Right atrium auricular region (tissue), 2 donors: Measurements from ENCODE around the gene THRB. TPM values are rescaled to one million over a fixed set of nuclear protein-coding genes. Genes with fewer than 3 reads are reported as not detected.

Experiments used
- DNase-seq: peaks from one replicate; pipeline ENCODE4 v3.0.0-alpha.2; 2019; ENCODE audit warnings: low spot score
- H3K27ac ChIP-seq, 2 donors: fragments of 200-600 bp; sonication (generic); 1 replicate in 1 of 2; 2 replicates in 1 of 2; pipeline ENCODE4 v1.5.1; 2016 to 2019
- H3K27me3 ChIP-seq, 2 donors: fragments of 200-600 bp; sonication (generic); one replicate each; pipeline versions ENCODE4 v1.5.1 to v1.6.0; 2017 to 2019
- H3K36me3 ChIP-seq: fragments of 200-600 bp; sonication (generic); one replicate; pipeline ENCODE4 v1.5.1; 2016
- H3K4me1 ChIP-seq, 2 donors: fragments of 200-600 bp; sonication (generic); one replicate each; pipeline versions ENCODE4 v1.5.1 to v1.6.0; 2017 to 2019
- H3K4me3 ChIP-seq, 2 donors: fragments of 200-600 bp; sonication (generic); 1 replicate in 1 of 2; 2 replicates in 1 of 2; pipeline ENCODE4 v1.5.1; 2017 to 2019; ENCODE audit warnings: mild to moderate bottlenecking in 1 of 2, moderate library complexity in 1 of 2
- H3K9me3 ChIP-seq, 2 donors: fragments of 200-600 bp; sonication (generic); one replicate each; pipeline ENCODE4 v1.5.1; 2019
- total RNA-seq, 2 donors: library from RNA; depleted of rRNA; stranded (reverse); fragments of >200 nt; gene quantifications; one replicate each; pipeline ENCODE4 v1.1.0, GENCODE V29; 2016
- TF ChIP-seq, protein P1 (sequence below), 2 donors: fragments of 200-600 bp; sonication (generic); IDR thresholded peaks; one replicate each; pipeline ENCODE4 v1.5.1; 2019; ENCODE audit warnings: antibody characterized with exemption in 2 of 2

The THRB gene
- total RNA-seq, 2 donors from 2014 or later = 4.2 to 7.0 TPM

DNA sequence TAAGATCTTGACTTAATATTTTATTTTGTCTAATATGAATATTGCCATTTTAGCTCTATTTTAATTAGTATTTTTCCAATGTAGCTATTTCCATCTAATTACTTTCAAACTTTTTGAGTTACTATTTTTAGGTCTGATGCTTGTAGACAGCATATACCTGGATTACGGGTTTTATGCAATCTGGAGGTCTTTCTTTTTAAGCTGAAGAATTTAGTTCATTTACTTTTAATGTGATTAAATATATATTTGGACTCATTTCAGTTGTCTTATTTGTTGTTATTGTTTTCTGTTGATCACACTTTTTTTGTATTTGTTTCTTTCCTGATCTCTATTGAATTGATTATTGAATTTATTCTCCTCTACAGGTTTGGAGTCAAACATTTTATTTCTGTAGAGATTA is 30.3 kb downstream of the THRB start:
- Histone ChIP-seq H3K27me3 (no peaks in the 10 kb centered on the region), H3K4me3 (no peak overlapping the region), H3K4me1 (no peaks in the 10 kb centered on the region), H3K9me3 (peaks cover 0 to 17% of the 10 kb centered on the region in 2 donors), H3K27ac (no peak overlapping the region), H3K36me3 (no peaks in the 10 kb centered on the region)
- no peak for DNase-seq
- TF ChIP-seq, protein P1, sequence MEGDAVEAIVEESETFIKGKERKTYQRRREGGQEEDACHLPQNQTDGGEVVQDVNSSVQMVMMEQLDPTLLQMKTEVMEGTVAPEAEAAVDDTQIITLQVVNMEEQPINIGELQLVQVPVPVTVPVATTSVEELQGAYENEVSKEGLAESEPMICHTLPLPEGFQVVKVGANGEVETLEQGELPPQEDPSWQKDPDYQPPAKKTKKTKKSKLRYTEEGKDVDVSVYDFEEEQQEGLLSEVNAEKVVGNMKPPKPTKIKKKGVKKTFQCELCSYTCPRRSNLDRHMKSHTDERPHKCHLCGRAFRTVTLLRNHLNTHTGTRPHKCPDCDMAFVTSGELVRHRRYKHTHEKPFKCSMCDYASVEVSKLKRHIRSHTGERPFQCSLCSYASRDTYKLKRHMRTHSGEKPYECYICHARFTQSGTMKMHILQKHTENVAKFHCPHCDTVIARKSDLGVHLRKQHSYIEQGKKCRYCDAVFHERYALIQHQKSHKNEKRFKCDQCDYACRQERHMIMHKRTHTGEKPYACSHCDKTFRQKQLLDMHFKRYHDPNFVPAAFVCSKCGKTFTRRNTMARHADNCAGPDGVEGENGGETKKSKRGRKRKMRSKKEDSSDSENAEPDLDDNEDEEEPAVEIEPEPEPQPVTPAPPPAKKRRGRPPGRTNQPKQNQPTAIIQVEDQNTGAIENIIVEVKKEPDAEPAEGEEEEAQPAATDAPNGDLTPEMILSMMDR (IDR thresholded peaks at IDR 0.05) = no peak

DNA sequence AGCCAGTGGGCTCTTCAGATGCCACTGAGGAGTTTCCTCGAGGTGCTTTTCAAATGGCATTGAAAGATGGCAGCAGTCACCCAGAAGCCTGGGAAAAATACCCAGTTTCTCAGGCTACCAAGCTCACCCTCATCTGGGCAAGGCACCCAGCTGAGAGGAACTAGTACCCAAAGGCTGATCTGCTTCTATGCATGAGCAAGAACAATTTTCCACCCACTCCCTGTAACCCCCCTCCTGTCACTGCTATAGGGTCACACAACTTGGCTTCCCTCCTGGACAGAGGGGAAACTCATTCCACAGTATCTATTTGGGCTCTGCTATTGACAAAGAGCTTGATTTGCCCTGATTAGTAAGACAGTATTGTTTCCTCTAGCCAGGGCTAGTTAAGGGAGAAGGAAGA is 31.9 kb downstream of the THRB start:
- no peaks in the 10 kb centered on the region for H3K27me3 ChIP-seq
- TF ChIP-seq, protein P1 (IDR thresholded peaks at IDR 0.05) = no peak
- H3K9me3 ChIP-seq = peaks cover 0 to 16% of the 10 kb centered on the region in 2 donors
- H3K27ac ChIP-seq = no peak overlapping the region
- no peak overlapping the region for H3K4me3 ChIP-seq
- no peaks in the 10 kb centered on the region for H3K36me3 ChIP-seq
- H3K4me1 ChIP-seq = no peaks in the 10 kb centered on the region
- no peak for DNase-seq

DNA sequence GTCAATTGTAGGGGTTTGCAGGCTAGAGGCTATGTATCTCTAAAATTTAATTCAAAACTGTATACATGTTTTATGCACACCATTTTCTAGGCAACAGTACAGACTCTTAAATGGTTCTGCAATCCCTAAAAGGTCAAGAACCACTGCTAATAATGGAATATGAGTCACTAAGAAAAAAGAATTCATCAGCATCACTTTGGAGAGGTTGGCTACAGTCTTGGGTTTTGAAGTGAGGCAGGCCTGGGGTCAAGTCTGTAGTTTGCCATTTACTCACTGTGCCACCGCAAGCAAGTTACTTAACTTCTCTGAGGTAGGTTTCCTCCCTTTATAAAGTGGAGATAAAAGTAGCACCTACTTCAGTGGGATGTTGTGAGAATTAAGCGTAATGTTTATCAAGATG is 33.7 kb downstream of the THRB start:
- no peak overlapping the region for H3K4me3 ChIP-seq
- peaks cover 0 to 8% of the 10 kb centered on the region in 2 donors for H3K9me3 ChIP-seq
- TF ChIP-seq, protein P1 (IDR thresholded peaks at IDR 0.05) = no peak
- H3K27ac ChIP-seq = no peak overlapping the region
- H3K4me1 ChIP-seq = no peaks in the 10 kb centered on the region
- H3K36me3 ChIP-seq = no peaks in the 10 kb centered on the region
- DNase-seq = no peak
- no peaks in the 10 kb centered on the region for H3K27me3 ChIP-seq

DNA sequence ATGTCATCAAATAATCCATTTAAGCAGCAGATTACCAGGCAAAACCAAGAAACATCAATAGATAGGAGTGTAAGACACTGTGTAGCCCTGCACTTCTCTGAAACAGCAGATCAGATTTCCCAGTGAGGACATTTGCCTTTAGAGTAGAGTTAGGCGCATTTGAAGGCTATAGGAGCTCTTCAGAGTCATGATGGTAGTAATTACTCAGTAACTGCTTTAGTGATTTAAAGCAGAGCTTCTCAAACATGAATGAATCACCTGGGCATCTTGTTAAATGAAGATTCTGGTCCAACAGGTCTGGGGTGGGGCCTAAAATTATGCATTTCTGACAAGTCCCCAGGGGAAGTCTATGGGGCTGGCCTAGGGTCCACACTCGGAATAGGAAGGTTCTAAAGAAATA is 36.9 kb downstream of the THRB start:
- Histone ChIP-seq H3K9me3 (no peaks in the 10 kb centered on the region), H3K36me3 (no peaks in the 10 kb centered on the region), H3K27me3 (no peaks in the 10 kb centered on the region), H3K4me1 (no peaks in the 10 kb centered on the region), H3K27ac (no peak overlapping the region), H3K4me3 (no peak overlapping the region)
- TF ChIP-seq, protein P1 (IDR thresholded peaks at IDR 0.05) = no peak
- no peak for DNase-seq

DNA sequence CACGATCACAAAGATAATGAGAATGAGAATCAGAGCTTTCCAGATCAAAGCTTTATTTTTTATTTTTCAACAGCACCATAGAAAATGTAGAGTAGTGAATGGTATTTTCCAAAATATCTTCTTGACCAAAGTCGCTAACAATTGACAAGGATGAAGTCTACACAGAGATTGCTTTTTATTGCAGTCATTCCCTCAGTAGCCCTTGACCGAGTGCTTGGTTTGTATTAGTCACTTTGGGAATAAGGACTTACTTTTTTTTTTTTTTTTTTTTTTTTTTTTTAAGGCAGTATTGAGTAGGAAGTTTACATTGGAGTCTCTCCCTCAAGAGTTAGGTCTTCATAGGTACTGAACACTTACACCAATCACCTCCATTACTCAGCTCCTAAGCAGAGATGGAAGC is 39.8 kb downstream of the THRB start:
- Histone ChIP-seq H3K27ac (no peak overlapping the region), H3K4me3 (no peak overlapping the region), H3K36me3 (no peaks in the 10 kb centered on the region), H3K9me3 (no peaks in the 10 kb centered on the region), H3K27me3 (no peaks in the 10 kb centered on the region), H3K4me1 (no peaks in the 10 kb centered on the region)
- no peak for DNase-seq
- TF ChIP-seq, protein P1 (IDR thresholded peaks at IDR 0.05) = no peak

DNA sequence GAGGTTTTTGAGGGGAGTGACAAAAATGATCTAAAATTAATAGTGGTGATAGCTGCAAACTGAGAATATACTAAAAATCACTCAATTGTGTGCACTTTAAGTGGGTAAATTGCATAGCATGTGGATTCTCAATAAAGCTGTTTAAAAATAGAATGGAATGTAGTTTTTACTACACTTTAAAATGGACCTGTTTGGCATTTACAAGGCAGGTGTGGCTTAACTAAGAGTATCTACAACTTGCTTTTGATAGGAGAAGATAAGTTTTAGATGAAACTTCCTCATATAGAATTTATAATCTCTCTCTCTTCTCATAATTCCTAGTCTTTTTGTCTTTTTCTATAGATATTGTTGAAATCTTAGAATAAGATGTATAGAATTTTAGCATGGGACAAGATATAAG is 40.3 kb downstream of the THRB start:
- TF ChIP-seq, protein P1 (IDR thresholded peaks at IDR 0.05) = no peak

More for the DNA sequence above, 40.3 kb downstream of the THRB start:
- Histone ChIP-seq H3K36me3 (no peaks in the 10 kb centered on the region), H3K4me3 (no peak overlapping the region), H3K27ac (no peak overlapping the region), H3K9me3 (no peaks in the 10 kb centered on the region), H3K4me1 (no peaks in the 10 kb centered on the region), H3K27me3 (no peaks in the 10 kb centered on the region)
- no peak for DNase-seq
